Gastrocnemius medialis (tissue), 4 donors: ENCODE results near the gene ISL2.

Source experiments
- CTCF ChIP-seq, 5 experiments: fragments of 450-650 bp in 3 of 5; fragments of 200-600 bp in 2 of 5; sonication (generic) in 2 of 5; IDR thresholded peaks in 4 of 5; conservative IDR thresholded peaks in 1 of 5; 1 replicate in 4 of 5; 2 replicates in 1 of 5; pipeline ENCODE4 v1.5.1; 2016 to 2019; ENCODE audit warnings: antibody characterized with exemption in 5 of 5, mild to moderate bottlenecking in 3 of 5, moderate library complexity in 3 of 5
- POLR2A ChIP-seq, 2 donors: fragments of 450-650 bp; IDR thresholded peaks; one replicate each; pipeline ENCODE4 v1.6.1; 2017; ENCODE audit warnings: antibody characterized with exemption in 2 of 2, mild to moderate bottlenecking in 2 of 2, moderate library complexity in 2 of 2

GRCh38 chr15:76311100-76311953, 25.2 kb upstream of the ISL2 start, which contains the start of gene ETFA:
- no peak for TF ChIP-seq CTCF (IDR thresholded peaks at IDR 0.05 in 4 of 5, conservative IDR thresholded peaks at IDR 0.05 in 1 of 5)
- TF ChIP-seq POLR2A (IDR thresholded peaks at IDR 0.05), result peak; percentile 98 to 99
